Choroid plexus epithelial cell (primary cell): ENCODE results near the gene PDE9A.

Experiments
- DNase-seq: peaks from one replicate; pipeline ENCODE4 v3.0.0-alpha.2; 2010; ENCODE audit warnings: low read depth
- H3K4me3 ChIP-seq: 2 replicates; pipeline ENCODE4 v1.5.1; 2011; ENCODE audit warnings: low read depth, mild to moderate bottlenecking, control low read depth, low read length, moderate library complexity
- TF ChIP-seq, protein P1 (sequence below): conservative IDR thresholded peaks from 2 replicates; pipeline ENCODE4 v1.5.1; 2011; ENCODE audit warnings: low read depth, mild to moderate bottlenecking, control low read depth, inconsistent platforms, low read length, moderate library complexity

The PDE9A gene

DNA sequence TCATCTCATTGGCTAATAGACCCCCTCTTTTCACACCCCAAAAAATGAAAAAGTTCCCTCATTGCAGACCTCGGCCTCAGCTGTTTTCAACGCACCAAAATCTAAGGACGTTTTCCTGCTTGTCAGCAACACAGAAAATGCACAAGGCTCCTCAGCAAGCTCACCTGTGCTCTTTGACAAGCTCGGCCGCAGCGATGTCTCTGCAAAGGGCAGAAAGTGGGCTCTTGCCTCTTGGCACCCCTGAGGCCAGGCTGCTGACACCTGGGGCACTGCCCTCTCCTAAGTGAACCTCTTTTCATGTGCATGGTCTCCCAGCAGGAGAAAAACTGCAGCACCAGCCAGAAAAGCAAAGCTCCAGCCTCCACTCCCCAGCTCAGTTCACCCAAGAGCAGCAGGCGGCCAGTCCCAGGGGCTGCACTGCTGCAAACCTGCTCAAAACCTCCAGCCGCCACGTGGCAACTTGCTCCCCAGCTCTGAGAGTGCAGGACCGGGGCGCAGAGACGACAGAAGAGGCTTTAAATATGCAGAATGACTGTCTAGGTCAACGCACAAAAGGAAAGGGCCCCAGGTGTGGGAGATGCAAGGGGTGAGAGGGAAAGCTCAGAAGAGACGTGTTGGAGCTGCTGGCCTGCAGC, 101.7 kb downstream of the PDE9A start:
- TF ChIP-seq, protein P1, sequence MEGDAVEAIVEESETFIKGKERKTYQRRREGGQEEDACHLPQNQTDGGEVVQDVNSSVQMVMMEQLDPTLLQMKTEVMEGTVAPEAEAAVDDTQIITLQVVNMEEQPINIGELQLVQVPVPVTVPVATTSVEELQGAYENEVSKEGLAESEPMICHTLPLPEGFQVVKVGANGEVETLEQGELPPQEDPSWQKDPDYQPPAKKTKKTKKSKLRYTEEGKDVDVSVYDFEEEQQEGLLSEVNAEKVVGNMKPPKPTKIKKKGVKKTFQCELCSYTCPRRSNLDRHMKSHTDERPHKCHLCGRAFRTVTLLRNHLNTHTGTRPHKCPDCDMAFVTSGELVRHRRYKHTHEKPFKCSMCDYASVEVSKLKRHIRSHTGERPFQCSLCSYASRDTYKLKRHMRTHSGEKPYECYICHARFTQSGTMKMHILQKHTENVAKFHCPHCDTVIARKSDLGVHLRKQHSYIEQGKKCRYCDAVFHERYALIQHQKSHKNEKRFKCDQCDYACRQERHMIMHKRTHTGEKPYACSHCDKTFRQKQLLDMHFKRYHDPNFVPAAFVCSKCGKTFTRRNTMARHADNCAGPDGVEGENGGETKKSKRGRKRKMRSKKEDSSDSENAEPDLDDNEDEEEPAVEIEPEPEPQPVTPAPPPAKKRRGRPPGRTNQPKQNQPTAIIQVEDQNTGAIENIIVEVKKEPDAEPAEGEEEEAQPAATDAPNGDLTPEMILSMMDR: no peak
- H3K4me3 ChIP-seq: no peak overlapping the region
- no peak for DNase-seq

DNA sequence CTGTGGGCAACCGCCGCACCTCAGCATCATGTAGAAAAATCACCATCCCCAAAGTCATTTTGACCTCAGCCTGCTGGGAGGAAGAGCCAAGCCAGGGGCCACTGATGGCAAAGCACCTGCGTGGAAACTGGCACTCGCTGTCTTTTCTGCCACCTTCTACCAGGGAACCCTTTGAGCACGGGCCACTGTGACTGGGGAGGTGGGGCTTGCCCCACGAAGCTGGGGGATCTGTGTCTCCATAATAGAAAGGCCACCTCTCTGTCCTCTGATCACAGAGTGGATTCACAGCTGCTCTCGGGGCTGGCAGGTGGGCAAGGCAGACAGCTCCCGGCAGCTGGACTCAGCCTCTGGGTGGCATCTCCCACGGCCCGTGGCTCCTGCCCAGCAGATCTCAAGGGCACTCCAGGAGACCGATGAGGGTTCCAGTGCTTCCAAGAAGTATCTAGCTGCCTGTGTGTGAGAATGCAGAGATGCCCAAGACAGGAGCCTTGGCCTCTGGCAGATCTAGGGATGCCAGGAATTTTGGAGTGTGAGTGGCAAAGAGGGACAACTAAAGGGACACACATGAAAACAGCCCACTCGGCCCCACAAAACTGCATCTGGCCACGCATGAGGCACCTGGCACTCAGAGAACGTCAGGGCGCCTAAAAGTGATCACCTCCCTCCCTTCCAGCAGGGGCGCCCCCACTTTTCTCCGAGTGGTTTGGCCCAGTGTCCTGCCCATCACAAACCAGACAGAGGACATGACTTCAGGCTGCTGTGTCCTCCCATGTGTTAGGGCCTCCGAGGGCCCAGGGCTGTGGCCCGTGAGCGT, 102.6 kb downstream of the PDE9A start:
- TF ChIP-seq, protein P1: no peak
- H3K4me3 ChIP-seq: no peak overlapping the region
- DNase-seq: no peak

GRCh38 chr21:42756580-42757250, 103.3 kb downstream of the PDE9A start:
- H3K4me3 ChIP-seq: no peak overlapping the region
- DNase-seq: no peak
- TF ChIP-seq, protein P1: no peak

DNA sequence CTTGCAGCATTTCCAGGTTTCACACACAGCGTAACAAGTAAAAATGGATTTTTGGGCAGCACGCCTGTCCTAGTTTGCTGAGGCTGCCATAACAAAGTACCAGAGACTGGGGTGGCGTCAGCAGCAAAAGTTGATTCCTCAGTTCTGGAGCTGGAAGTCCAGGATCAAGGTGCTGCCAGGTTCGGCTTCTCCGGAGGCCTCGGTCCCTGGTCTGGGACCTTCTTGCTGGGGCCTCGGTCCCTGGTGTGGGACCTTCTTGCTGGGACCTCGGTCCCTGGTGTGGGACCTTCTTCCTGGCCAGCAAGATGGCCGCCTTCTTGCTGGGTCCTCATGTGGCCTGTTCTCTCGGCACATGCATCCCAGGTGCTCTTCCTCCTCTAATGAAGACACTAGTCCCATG, 104.0 kb downstream of the PDE9A start:
- TF ChIP-seq, protein P1: no peak
- no peak for DNase-seq

GRCh38 chr21:42757826-42758655, 104.6 kb downstream of the PDE9A start:
- H3K4me3 ChIP-seq: no peak overlapping the region
- TF ChIP-seq, protein P1: no peak
- DNase-seq: no peak

More for the DNA sequence above, 104.0 kb downstream of the PDE9A start:
- H3K4me3 ChIP-seq: no peak overlapping the region

- no peak for DNase-seq
- TF ChIP-seq, protein P1: no peak
- H3K4me3 ChIP-seq: no peak overlapping the region
Observed at GRCh38 chr21:42758721-42759593, 105.5 kb downstream of the PDE9A start.
